CD4-positive, alpha-beta T cell treated with Interleukin-6 for 4 hours (primary cell): ENCODE data around the gene XYLB.

Source experiments
- DNase-seq: peaks from one replicate; pipeline ENCODE4 v3.0.0-alpha.2; 2020; ENCODE audit warnings: mixed read lengths

The XYLB gene

GRCh38 chr3:38365469-38366062, 19.0 kb downstream of the XYLB start:
- DNase-seq, result no peak

- no peak for DNase-seq
These were observed 19.5 kb downstream of the XYLB start for GRCh38 chr3:38366082-38366481.

GRCh38 chr3:38367779-38368178, 21.2 kb downstream of the XYLB start:
- DNase-seq, result no peak

GRCh38 chr3:38368238-38368637, 21.7 kb downstream of the XYLB start:
- DNase-seq, result no peak

- DNase-seq, result no peak
These were observed 22.6 kb downstream of the XYLB start for GRCh38 chr3:38369186-38369585.

GRCh38 chr3:38370149-38370548, 23.6 kb downstream of the XYLB start:
- DNase-seq, result no peak

- no peak for DNase-seq
These were observed 24.3 kb downstream of the XYLB start for GRCh38 chr3:38370861-38371260.

GRCh38 chr3:38371541-38372213, 25.1 kb downstream of the XYLB start:
- DNase-seq, result no peak

GRCh38 chr3:38372214-38372601, 25.6 kb downstream of the XYLB start:
- DNase-seq, result no peak

- peak; percentile 42 for DNase-seq
These were observed 27.6 kb downstream of the XYLB start for GRCh38 chr3:38374221-38374620.

- DNase-seq, result no peak
These were observed 28.5 kb downstream of the XYLB start for GRCh38 chr3:38375072-38375471.

GRCh38 chr3:38375488-38376097, 29.0 kb downstream of the XYLB start:
- DNase-seq, result no peak

GRCh38 chr3:38376098-38376816, 29.7 kb downstream of the XYLB start:
- no peak for DNase-seq

GRCh38 chr3:38379201-38379770, 32.7 kb downstream of the XYLB start:
- DNase-seq, result no peak

GRCh38 chr3:38382506-38383080, 36.0 kb downstream of the XYLB start:
- no peak for DNase-seq

GRCh38 chr3:38383156-38383875, 36.7 kb downstream of the XYLB start:
- no peak for DNase-seq

- DNase-seq, result no peak
These were observed 40.6 kb downstream of the XYLB start for GRCh38 chr3:38386992-38387750.

GRCh38 chr3:38387862-38388261, 41.3 kb downstream of the XYLB start:
- no peak for DNase-seq

GRCh38 chr3:38392604-38393163, 46.1 kb downstream of the XYLB start:
- no peak for DNase-seq

GRCh38 chr3:38396239-38396638, 49.7 kb downstream of the XYLB start:
- DNase-seq, result no peak

GRCh38 chr3:38396861-38397260, 50.3 kb downstream of the XYLB start:
- DNase-seq, result no peak
